Measurements from ENCODE around the gene COLGALT1.
A peak's percentile ranks its signal among the peaks of the same experiment; 100 is the strongest.
"Not testable (repeated sequence)": the region's sequence is repeated elsewhere in the genome, so short reads cannot be mapped to it uniquely, and the experiment has no call there.

COLGALT1 gene

DNA sequence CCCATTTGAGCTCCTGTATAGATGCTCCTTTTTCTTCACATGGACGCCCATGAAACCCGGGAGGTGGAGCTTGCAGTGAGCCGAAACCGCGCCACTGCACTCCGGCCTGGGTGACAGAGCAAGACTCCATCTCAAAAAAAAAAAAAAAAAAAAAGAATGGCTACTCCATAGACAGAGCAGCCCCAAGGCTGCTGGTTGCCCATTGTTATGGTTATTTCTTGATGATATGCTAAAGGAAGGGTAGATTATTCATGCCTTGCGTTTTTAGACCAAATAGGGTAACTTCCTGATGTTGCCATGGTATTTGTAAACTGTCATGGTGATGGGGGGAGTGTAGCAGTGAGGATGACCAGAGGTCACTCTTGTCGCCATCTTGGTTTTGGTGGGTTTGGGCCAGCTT, 42.6 kb downstream of the COLGALT1 start:
- H3K4me1 ChIP-seq (ENCODE audit: control insufficient read depth, insufficient read depth, low read length, unreplicated experiment); H3K79me2 ChIP-seq (ENCODE audit: control insufficient read depth, insufficient read depth, low read length, unreplicated experiment); H3K36me3 ChIP-seq (ENCODE audit: insufficient read depth, low read length); H3K27me3 ChIP-seq (ENCODE audit: insufficient read depth, low read length); H3K4me3 ChIP-seq (ENCODE audit: low read depth, low read length); H3K27ac ChIP-seq (ENCODE audit: low read depth, low read length); H2AFZ ChIP-seq (ENCODE audit: low read length, unreplicated experiment): not testable (repeated sequence)

DNA sequence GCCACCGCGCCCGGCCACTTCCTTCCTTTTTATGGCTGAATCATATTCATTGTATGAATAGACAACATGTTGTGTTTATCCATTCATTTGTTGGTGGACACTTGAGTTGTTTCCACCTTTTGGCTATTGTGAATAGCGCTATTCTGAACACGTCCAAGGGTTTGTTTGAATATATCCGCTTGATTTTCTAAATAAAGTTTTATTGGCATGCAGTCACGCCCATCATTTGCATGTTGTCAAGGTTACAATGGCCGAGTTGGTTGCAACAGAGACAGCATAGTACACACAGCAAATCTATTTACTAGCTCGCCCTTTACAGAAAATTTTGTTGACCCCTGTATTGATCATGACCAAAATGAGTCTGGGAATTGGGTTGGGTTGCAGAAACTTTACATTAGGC, 43.5 kb downstream of the COLGALT1 start:
- Histone ChIP-seq H3K36me3 (ENCODE audit: insufficient read depth, low read length) (no peaks in the 10 kb centered on the region), H3K27me3 (ENCODE audit: insufficient read depth, low read length) (0 out of 2 replicates have a peak, but pooled peaks cover 9% of the 10 kb centered on the region), H3K4me3 (ENCODE audit: low read depth, low read length) (no peak overlapping the region), H3K4me1 (ENCODE audit: control insufficient read depth, insufficient read depth, low read length, unreplicated experiment) (no peaks in the 10 kb centered on the region), H3K79me2 (ENCODE audit: control insufficient read depth, insufficient read depth, low read length, unreplicated experiment) (no peaks in the 10 kb centered on the region), H3K27ac (ENCODE audit: low read depth, low read length) (no peak overlapping the region), H2AFZ (ENCODE audit: low read length, unreplicated experiment) (no peak overlapping the region)

DNA sequence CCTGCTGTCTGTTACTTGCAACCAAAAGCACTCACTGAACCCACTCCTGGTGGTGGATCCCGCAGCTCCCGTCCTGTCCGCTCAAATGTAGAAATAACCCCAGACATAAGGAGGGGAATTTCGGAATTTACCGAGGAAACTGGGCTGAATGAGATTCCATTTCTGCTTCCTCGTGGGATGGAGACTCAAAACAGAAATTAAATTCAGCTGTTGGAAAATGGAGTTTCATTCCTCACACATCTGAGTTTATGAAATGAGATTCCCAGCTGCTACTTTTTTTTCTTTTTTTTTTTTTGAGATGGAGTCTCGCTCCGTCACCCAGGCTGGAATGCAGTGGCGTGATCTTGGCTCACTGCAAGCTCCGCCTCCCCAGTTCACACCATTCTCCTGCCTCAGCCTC, 44.3 kb downstream of the COLGALT1 start:
- Histone ChIP-seq H3K36me3 (ENCODE audit: insufficient read depth, low read length) (no peaks in the 10 kb centered on the region), H3K27ac (ENCODE audit: low read depth, low read length) (no peak overlapping the region), H3K27me3 (ENCODE audit: insufficient read depth, low read length) (0 out of 2 replicates have a peak, but pooled peaks cover 9% of the 10 kb centered on the region), H2AFZ (ENCODE audit: low read length, unreplicated experiment) (no peak overlapping the region), H3K4me3 (ENCODE audit: low read depth, low read length) (no peak overlapping the region), H3K79me2 (ENCODE audit: control insufficient read depth, insufficient read depth, low read length, unreplicated experiment) (no peaks in the 10 kb centered on the region), H3K4me1 (ENCODE audit: control insufficient read depth, insufficient read depth, low read length, unreplicated experiment) (no peaks in the 10 kb centered on the region)

DNA sequence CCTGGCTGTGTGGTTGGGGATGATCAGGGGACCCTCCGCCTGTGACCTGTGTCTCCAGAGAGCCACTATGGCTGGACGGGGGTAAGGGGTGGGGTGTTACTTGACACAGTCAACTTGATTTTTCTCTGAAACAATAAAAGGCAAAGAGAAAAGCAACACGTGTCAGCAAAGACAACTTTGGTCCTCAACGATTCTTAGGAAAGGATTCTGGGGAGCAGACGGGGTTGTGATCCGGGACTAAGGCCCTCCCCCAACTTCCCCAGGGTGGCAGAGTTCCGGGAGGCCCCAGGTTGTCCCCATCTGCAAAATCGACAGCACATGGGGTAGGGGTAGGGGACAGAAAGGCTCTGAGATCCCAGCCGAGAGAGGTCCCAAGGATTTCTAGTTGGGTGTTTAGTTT, 46.2 kb downstream of the COLGALT1 start:
- Histone ChIP-seq H3K4me3 (ENCODE audit: low read depth, low read length) (no peak overlapping the region), H3K27me3 (ENCODE audit: insufficient read depth, low read length) (0 out of 2 replicates have a peak, but pooled peaks cover 9% of the 10 kb centered on the region), H3K27ac (ENCODE audit: low read depth, low read length) (no peak overlapping the region), H3K4me1 (ENCODE audit: control insufficient read depth, insufficient read depth, low read length, unreplicated experiment) (no peaks in the 10 kb centered on the region), H3K79me2 (ENCODE audit: control insufficient read depth, insufficient read depth, low read length, unreplicated experiment) (no peaks in the 10 kb centered on the region), H2AFZ (ENCODE audit: low read length, unreplicated experiment) (no peak overlapping the region), H3K36me3 (ENCODE audit: insufficient read depth, low read length) (no peaks in the 10 kb centered on the region)

DNA sequence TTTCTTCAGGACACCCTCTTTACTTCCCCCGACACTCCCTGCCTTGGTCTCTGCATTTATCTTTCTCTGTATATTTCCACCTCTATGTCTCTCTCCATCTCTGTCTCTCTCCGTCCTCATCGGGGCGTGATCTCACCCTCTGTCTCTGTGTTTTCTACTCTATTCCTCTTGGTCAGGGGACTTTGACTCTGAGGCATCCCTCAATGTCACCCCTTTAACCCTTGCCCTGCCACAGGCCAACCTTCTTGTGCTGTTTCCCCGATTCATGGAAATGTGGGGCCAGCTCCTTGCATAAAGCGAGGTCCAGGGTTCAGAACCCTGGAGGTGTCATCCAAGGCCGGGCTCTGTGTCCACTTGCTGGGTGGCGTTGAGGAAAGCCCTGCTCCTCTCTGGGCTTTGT, 46.8 kb downstream of the COLGALT1 start:
- Histone ChIP-seq H3K27me3 (ENCODE audit: insufficient read depth, low read length) (0 out of 2 replicates have a peak, but pooled peaks cover 9% of the 10 kb centered on the region), H3K36me3 (ENCODE audit: insufficient read depth, low read length) (no peaks in the 10 kb centered on the region), H2AFZ (ENCODE audit: low read length, unreplicated experiment) (no peak overlapping the region)

DNA sequence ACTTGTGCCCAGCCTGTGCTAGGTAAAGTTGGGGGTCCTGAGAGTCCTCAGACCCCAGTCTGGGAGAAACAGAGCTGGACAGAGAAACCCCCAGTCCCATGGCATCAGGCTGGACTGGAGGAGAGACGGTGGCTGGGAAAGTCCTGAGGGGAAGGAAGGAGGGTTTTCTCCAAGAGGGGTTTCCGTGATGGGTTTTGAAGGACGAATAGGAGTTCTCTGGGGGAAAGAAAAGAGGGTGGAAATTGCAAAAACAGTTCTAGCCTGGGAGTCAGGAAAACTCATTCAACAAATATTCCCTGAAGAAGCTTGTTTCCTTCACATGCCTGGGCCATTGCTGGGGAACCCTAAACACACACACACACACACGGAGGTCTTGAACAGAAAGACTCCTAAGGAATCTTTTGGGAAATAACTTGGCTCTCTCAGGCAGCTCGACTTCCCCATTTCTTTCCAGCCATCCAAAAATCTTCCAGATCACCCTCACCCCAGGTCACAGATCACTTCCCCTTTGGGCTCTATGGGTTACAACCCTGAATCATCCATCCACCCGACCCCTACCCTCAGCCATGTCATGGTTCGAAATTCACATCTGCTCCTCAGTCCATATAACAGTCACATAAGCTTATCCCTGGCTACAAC, 47.5 kb downstream of the COLGALT1 start:
- Histone ChIP-seq H3K4me1 (ENCODE audit: control insufficient read depth, insufficient read depth, low read length, unreplicated experiment) (no peaks in the 10 kb centered on the region), H3K27me3 (ENCODE audit: insufficient read depth, low read length) (0 out of 2 replicates have a peak, but pooled peaks cover 9% of the 10 kb centered on the region), H3K4me3 (ENCODE audit: low read depth, low read length) (no peak overlapping the region), H3K27ac (ENCODE audit: low read depth, low read length) (no peak overlapping the region), H3K36me3 (ENCODE audit: insufficient read depth, low read length) (no peaks in the 10 kb centered on the region), H2AFZ (ENCODE audit: low read length, unreplicated experiment) (no peak overlapping the region), H3K79me2 (ENCODE audit: control insufficient read depth, insufficient read depth, low read length, unreplicated experiment) (no peaks in the 10 kb centered on the region)

More for the DNA sequence above, 46.8 kb downstream of the COLGALT1 start:
- no peak overlapping the region for H3K4me3 ChIP-seq (ENCODE audit: low read depth, low read length)
- H3K79me2 ChIP-seq (ENCODE audit: control insufficient read depth, insufficient read depth, low read length, unreplicated experiment) = no peaks in the 10 kb centered on the region
- H3K27ac ChIP-seq (ENCODE audit: low read depth, low read length) = no peak overlapping the region
- H3K4me1 ChIP-seq (ENCODE audit: control insufficient read depth, insufficient read depth, low read length, unreplicated experiment) = no peaks in the 10 kb centered on the region

DNA sequence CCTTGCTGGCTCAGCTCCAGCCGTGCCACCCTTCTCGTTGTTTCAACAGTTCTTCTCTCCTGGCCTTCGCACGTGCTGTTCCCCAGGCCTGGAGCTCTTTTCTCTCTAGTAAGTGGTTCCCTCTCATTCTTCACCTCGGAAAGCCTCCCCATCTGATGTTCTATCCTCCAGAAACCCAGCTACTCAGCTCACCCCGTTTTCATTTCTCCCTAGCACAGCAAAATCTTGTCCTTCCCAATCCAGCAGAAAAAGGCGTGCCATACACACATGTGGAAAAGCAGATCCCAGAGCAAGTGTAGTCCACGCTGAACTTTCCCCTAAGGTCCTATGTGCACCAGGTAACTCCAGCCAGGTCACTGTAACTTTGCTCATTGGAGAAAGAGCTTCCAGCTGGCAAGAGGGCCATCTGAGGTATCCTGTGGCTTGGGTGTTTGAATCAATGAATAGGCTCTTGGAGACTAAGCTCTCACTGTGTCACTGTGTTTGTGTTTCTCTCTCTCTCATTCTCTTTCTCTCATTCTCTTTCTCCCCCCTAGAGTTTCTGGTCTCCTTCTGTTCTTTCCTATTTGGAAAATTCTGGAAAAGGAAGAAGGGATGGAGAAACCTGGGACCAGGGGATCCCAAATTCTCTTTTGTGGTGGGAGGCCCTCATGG, 49.0 kb downstream of the COLGALT1 start:
- Histone ChIP-seq H3K27me3 (ENCODE audit: insufficient read depth, low read length) (0 out of 2 replicates have a peak, but pooled peaks cover 9% of the 10 kb centered on the region), H2AFZ (ENCODE audit: low read length, unreplicated experiment) (no peak overlapping the region), H3K4me1 (ENCODE audit: control insufficient read depth, insufficient read depth, low read length, unreplicated experiment) (no peaks in the 10 kb centered on the region), H3K36me3 (ENCODE audit: insufficient read depth, low read length) (no peaks in the 10 kb centered on the region), H3K79me2 (ENCODE audit: control insufficient read depth, insufficient read depth, low read length, unreplicated experiment) (no peaks in the 10 kb centered on the region), H3K4me3 (ENCODE audit: low read depth, low read length) (no peak overlapping the region), H3K27ac (ENCODE audit: low read depth, low read length) (no peak overlapping the region)

DNA sequence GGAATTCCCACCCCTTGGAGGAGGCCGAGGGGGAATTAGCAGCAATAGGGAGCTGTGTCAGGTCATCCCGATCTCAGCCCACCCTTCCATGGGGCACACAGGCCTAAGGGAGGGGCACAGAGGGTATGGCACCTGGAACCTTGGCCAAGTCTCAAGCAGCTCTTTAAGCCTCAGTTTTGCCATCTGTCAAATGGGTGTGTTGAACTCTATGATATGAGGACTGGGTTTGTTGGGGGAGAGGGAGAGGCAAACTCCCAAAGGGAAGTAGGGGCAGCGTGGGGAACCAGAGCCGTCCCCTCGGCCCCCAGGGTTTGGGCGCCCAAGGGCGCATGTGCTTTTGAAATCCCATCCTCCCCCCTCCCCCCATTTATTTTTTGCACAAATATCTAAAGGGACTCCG, 49.7 kb downstream of the COLGALT1 start:
- no peak overlapping the region for H2AFZ ChIP-seq (ENCODE audit: low read length, unreplicated experiment)
- H3K36me3 ChIP-seq (ENCODE audit: insufficient read depth, low read length) = no peaks in the 10 kb centered on the region
- no peak overlapping the region for H3K27ac ChIP-seq (ENCODE audit: low read depth, low read length)
- no peaks in the 10 kb centered on the region for H3K4me1 ChIP-seq (ENCODE audit: control insufficient read depth, insufficient read depth, low read length, unreplicated experiment)
- no peaks in the 10 kb centered on the region for H3K79me2 ChIP-seq (ENCODE audit: control insufficient read depth, insufficient read depth, low read length, unreplicated experiment)
- H3K27me3 ChIP-seq (ENCODE audit: insufficient read depth, low read length) = 0 out of 2 replicates have a peak, but pooled peaks cover 9% of the 10 kb centered on the region
- H3K4me3 ChIP-seq (ENCODE audit: low read depth, low read length) = no peak overlapping the region

DNA sequence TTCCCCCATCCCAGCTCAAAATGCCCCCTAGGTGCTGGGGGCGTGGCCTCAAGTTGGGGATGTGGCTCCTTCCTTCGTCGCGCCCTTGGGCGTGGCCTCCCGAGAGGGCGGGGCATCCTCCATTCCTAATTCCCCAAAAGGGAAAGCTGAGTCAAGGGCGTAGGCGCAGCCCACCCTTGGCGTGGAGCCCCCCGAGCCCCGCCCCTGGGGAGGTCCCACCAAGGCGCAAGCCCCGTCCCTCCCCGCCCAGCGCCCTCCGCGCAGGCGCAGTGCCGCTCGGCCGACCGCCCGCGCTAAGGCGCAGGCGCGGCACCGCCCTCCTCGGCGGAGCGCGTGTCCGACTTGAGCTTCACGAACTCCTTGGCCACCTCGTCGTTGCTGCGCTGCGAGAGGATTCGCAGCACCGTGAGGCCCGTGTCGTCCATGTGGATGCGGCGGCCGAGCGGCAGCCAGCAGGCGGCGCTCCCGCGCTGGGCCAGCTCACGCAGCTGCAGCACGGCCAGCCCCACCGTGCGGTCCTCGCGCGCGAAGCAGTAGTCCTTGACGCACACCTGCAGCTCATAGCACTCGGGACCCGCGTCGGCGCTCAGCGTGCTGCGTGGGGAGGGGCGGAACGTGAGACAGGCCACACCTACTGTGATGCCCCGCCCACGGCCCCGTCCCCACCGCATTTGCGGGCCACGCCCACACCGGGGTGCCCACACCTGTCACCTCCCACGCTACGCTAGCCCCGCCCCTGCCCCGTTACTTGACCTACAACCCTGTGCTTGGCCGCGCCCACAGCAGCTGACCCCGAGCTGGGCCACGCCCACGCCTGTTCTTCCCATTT, 50.5 kb downstream of the COLGALT1 start:
- Histone ChIP-seq H2AFZ (ENCODE audit: low read length, unreplicated experiment) (no peak overlapping the region), H3K27ac (ENCODE audit: low read depth, low read length) (peak overlapping the region; percentile 54), H3K4me1 (ENCODE audit: control insufficient read depth, insufficient read depth, low read length, unreplicated experiment) (no peaks in the 10 kb centered on the region), H3K4me3 (ENCODE audit: low read depth, low read length) (peak overlapping the region; percentile 80), H3K36me3 (ENCODE audit: insufficient read depth, low read length) (no peaks in the 10 kb centered on the region), H3K79me2 (ENCODE audit: control insufficient read depth, insufficient read depth, low read length, unreplicated experiment) (no peaks in the 10 kb centered on the region), H3K27me3 (ENCODE audit: insufficient read depth, low read length) (0 out of 2 replicates have a peak, but pooled peaks cover 9% of the 10 kb centered on the region)

DNA sequence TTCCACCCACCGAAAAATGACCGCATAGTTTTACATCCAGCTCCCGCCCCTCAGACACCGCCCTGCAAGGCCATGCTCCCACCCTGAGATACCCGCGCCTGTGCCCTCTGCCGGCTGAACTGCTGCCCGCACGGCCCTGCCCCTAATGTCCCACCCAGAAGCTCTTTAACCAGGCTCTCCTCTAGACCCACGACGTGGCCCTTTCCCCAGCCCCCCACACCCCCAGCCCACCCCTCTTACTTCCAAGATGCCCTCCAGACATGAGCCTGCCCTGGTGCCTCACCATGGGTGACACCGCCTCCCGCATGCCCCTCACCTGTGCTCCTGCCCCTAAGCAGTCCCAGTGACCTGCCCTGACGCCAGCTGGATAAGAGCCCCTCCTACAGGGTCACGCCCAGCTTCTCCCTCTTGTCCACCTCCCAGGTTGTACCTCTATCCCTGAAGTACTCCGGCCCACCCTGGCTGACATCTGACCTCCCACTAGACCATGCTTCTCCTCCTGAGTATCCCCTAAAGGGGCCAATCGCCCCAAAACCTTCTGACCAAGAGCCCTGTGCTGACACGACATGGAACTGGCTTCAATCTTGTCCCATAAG, 51.2 kb downstream of the COLGALT1 start:
- H3K4me3 ChIP-seq (ENCODE audit: low read depth, low read length) = peak overlapping the region; percentile 80
- no peak overlapping the region for H3K27ac ChIP-seq (ENCODE audit: low read depth, low read length)
- H2AFZ ChIP-seq (ENCODE audit: low read length, unreplicated experiment) = no peak overlapping the region
- no peaks in the 10 kb centered on the region for H3K79me2 ChIP-seq (ENCODE audit: control insufficient read depth, insufficient read depth, low read length, unreplicated experiment)
- no peaks in the 10 kb centered on the region for H3K36me3 ChIP-seq (ENCODE audit: insufficient read depth, low read length)
- H3K27me3 ChIP-seq (ENCODE audit: insufficient read depth, low read length) = 0 out of 2 replicates have a peak, but pooled peaks cover 9% of the 10 kb centered on the region
- no peaks in the 10 kb centered on the region for H3K4me1 ChIP-seq (ENCODE audit: control insufficient read depth, insufficient read depth, low read length, unreplicated experiment)
